Ectodermal cell (in vitro differentiated cells): ENCODE data around the gene ANKRD44.
"Not testable (repeated sequence)": the region's sequence is repeated elsewhere in the genome, so short reads cannot be mapped to it uniquely, and the experiment has no call there.

Source experiments
- H3K27ac ChIP-seq: 2 replicates; pipeline ENCODE4 v1.7.0; 2013; ENCODE audit warnings: mild to moderate bottlenecking, low read depth, low read length; ENCODE audit not compliant: insufficient read depth, poor library complexity, severe bottlenecking
- H3K27me3 ChIP-seq: 2 replicates; pipeline ENCODE4 v1.7.0; 2013; ENCODE audit warnings: mild to moderate bottlenecking, low read length; ENCODE audit not compliant: insufficient read depth, control insufficient read depth, poor library complexity, severe bottlenecking
- H3K36me3 ChIP-seq: one replicate; pipeline ENCODE4 v1.7.0; 2013; ENCODE audit warnings: low read length; ENCODE audit not compliant: control insufficient read depth, insufficient read depth
- H3K4me1 ChIP-seq: one replicate; pipeline ENCODE4 v1.7.0; 2013; ENCODE audit warnings: low read length; ENCODE audit not compliant: control insufficient read depth, insufficient read depth
- H3K4me3 ChIP-seq: 2 replicates; pipeline ENCODE4 v1.7.0; 2013; ENCODE audit warnings: low read depth, low read length, control low read depth; ENCODE audit not compliant: insufficient read depth
- H3K9me3 ChIP-seq: 2 replicates; pipeline ENCODE4 v1.7.0; 2013; ENCODE audit warnings: mild to moderate bottlenecking, low read length, moderate library complexity; ENCODE audit not compliant: control insufficient read depth
- WGBS, 2 experiments: methylation state at CpG; one replicate each; pipeline ENCODE4 v1.1.7; 2013; ENCODE audit warnings: missing lambda C conversion rate in 2 of 2; 5-methylcytosine and 5-hydroxymethylcytosine counted together

ANKRD44 gene

DNA sequence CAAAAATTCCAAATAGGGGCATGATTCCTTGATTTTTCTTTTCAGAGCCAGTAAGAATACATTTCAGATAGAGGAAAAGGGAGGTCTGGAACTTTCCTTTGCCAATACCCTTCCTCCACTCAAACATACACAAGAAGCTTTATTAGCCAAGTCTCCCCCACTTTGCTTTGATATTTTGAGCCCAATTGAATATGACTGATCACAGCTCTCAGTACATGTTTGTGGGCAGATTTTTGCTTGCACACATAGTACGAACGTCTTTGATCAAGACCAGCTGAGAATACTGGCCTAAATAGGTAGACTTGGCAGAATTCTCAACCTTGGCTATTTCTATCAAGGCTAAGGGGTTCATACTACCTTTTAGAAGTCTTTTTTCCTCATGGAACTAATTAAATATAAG is 235.3 kb downstream of the ANKRD44 start:
- Histone ChIP-seq H3K9me3 (no peaks in the 10 kb centered on the region), H3K36me3 (no peaks in the 10 kb centered on the region), H3K27me3 (no peaks in the 10 kb centered on the region), H3K27ac (no peak overlapping the region), H3K4me1 (peaks cover 12% of the 10 kb centered on the region), H3K4me3 (no peak overlapping the region)
- WGBS, 2 experiments: 99 to 100% methylated on average over 2 of the region's 2 CpGs

DNA sequence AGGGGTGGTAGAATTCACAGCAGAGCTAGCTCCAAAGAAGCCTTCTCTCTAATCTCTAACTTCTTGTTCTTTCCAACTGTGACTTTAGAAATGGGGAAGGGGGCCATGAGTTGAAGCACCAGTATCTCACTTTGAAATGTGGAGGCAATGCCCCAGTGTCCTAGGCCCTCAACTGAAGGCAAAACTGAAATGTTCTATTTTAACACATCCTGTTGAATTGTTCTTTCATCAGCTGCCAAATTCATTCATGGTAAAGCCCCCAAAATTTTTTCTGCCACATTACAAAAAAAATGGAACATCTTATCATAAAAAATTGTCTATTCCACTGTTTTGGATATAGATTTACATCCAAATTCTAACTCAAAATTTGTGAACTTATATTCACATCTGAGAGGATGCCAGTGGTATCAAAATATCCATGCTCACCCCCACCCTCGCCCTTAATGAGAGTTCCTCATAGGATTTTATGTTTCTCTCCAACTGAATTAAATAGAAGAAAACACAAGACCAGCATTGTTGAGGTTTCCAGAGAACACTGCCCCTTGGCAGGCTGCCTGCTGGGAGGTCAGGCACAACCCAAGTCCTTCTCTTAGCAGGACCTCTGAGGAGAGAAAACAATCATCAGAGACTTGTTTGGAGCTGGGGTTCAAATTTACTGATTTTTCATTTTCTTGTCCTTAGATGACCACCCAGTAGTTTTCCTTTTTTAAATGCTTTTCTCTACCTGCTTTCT is 236.7 kb downstream of the ANKRD44 start:
- H3K4me1 ChIP-seq: peaks cover 10% of the 10 kb centered on the region
- H3K4me3 ChIP-seq: no peak overlapping the region
- WGBS, 2 experiments: 80% methylated on average over 1 of the region's 1 CpG
- no peaks in the 10 kb centered on the region for H3K9me3 ChIP-seq
- H3K27ac ChIP-seq: no peak overlapping the region
- no peaks in the 10 kb centered on the region for H3K36me3 ChIP-seq
- H3K27me3 ChIP-seq: no peaks in the 10 kb centered on the region

DNA sequence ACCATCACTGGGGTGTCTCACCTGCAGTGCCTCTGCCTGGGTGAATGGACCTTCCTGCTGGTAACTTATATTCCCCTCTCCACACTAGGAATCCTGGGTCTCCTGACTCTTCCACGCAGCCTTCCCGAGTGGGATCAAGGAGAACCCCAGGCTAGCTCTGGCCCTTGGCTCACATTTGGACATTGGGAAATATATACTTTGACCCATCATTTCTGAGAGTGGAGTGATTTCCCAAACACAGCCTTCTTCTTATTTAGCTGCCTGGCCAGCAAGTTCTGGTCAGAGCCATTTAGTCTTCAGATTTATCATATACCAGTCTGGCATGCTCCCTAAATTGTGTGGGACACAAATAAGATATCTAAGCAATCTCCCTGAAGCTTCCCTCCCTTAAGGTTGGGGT is 237.3 kb downstream of the ANKRD44 start:
- Histone ChIP-seq H3K27me3 (no peaks in the 10 kb centered on the region), H3K27ac (no peak overlapping the region), H3K4me1 (peaks cover 10% of the 10 kb centered on the region), H3K36me3 (no peaks in the 10 kb centered on the region), H3K9me3 (no peaks in the 10 kb centered on the region), H3K4me3 (no peak overlapping the region)
- 95 to 100% methylated on average over 2 of the region's 2 CpGs for WGBS, 2 experiments

DNA sequence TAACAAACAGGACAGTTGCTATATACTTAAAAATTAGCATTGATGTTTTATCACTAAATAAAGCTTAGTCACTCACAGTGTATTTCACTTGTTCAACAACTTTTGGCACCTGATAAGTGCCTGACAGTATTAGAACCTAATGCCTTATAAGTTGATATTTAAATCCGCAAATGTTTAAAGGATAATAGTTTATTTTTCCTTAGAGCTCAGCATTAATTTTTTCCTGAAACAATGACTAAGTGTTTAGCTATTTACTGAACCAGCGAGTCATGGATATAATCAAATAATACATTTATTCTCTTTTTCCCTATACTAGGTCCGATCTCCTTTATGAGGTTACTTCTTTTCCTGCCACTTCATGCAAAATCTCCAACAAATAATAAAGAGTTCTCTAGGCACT is 238.0 kb downstream of the ANKRD44 start:
- H3K27ac ChIP-seq: no peak overlapping the region
- no peaks in the 10 kb centered on the region for H3K9me3 ChIP-seq
- no peaks in the 10 kb centered on the region for H3K36me3 ChIP-seq
- H3K4me3 ChIP-seq: no peak overlapping the region
- peaks cover 10% of the 10 kb centered on the region for H3K4me1 ChIP-seq
- no peaks in the 10 kb centered on the region for H3K27me3 ChIP-seq
- WGBS, 2 experiments: 96% methylated on average over 2 of the region's 3 CpGs

DNA sequence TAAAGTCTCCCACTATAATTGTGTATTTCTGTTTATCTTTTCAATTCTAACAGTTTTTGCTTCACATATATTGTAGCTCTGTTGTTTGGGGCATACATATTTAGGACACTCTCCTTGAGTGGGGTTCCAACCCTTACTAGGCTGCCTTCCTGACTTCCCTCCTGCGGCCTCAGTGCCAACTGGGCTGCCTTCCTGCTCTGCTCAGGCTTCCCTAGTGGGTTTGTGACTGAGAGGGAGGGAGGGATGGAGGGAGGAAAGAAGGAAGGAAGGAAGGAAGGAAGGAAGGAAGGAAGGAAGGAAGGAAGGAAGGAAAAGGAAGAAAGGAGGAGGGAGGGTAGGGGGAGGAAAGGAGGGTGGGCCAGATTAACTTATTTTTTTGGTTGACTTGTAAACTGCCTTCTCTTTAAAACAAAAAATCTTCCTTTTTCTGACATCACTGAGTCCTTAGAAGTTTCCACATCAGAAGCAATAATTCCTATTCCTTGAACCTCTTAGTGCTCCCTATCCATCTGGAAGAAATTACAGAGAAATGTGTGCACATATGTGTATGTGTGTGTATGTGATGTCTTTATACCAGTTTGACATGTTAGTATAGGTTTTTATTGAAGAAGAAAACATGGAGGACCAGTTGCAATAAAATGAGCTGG is 238.7 kb downstream of the ANKRD44 start:
- H3K27me3 ChIP-seq: no peaks in the 10 kb centered on the region
- WGBS, 2 experiments: 75 to 100% methylated on average over 1 of the region's 1 CpG
- H3K4me1 ChIP-seq: peaks cover 10% of the 10 kb centered on the region
- H3K4me3 ChIP-seq: no peak overlapping the region
- H3K9me3 ChIP-seq: no peaks in the 10 kb centered on the region
- H3K27ac ChIP-seq: no peak overlapping the region
- no peaks in the 10 kb centered on the region for H3K36me3 ChIP-seq

DNA sequence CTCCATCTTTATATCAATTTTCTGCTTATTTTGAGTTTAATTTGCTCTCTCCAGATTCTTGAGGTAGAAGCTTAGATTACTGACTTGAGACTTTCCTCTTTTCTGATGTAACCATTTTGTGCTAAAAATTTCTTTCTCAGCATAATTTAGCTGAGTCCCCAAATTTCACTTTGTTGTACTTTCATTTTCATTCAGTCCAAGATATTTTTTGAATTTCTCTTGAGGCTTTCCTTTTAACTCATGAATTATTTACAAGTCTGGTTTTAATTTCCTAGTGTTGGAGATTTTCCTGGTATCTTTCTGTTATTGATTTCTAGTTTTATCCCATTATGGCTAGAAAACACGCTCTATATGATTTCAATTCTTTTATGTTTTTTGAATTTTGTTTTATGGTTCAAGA is 239.4 kb downstream of the ANKRD44 start:
- H3K27ac ChIP-seq: no peak overlapping the region
- WGBS, 2 experiments: 91 to 100% methylated on average over 1 of the region's 1 CpG
- no peaks in the 10 kb centered on the region for H3K27me3 ChIP-seq
- H3K4me1 ChIP-seq: peaks cover 10% of the 10 kb centered on the region
- no peak overlapping the region for H3K4me3 ChIP-seq
- no peaks in the 10 kb centered on the region for H3K9me3 ChIP-seq
- no peaks in the 10 kb centered on the region for H3K36me3 ChIP-seq

DNA sequence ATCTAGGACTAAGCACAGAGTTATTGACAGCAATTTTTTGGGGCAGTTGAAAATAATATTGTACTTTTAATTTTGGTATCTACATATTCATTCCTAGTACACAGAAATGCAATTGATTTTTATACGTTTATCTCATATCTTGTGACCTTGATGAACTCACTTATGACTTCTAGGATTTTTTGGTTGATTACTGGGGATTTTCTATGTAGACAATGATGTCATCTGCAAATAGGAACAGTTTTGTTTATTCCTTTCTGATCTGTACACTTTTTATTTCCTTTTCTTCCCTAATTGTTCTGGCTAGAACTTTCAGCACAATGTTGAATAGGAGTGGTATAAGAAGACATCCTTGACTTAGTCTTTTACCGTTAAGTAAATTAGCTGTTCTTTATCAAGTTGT is 240.6 kb downstream of the ANKRD44 start:
- Histone ChIP-seq H3K36me3 (no peaks in the 10 kb centered on the region), H3K4me1 (peaks cover 10% of the 10 kb centered on the region), H3K9me3 (no peaks in the 10 kb centered on the region), H3K4me3 (no peak overlapping the region), H3K27ac (no peak overlapping the region), H3K27me3 (no peaks in the 10 kb centered on the region)
- WGBS, 2 experiments: 90 to 94% methylated on average over 2 of the region's 2 CpGs

DNA sequence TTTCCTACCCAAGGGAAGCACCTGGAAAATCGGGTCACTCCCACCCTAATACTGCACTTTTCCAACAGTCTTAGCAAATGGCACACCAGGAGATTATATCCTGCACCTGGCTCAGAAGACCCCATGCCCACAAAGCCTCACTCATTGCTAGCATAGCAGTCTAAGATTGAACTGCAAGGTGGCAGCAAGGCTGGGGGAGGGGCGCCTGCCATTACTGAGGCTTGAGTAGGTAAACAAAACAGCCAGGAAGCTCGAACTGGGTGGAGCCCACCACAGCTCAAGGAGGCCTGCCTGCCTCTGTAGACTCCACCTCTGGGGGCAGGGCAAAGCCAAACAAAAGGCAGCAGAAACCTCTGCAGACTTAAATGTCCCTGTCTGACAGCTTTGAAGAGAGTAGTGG is 248.0 kb downstream of the ANKRD44 start:
- H3K36me3 ChIP-seq, H3K9me3 ChIP-seq, H3K27ac ChIP-seq, H3K4me1 ChIP-seq, H3K4me3 ChIP-seq, H3K27me3 ChIP-seq: not testable (repeated sequence)
- 85 to 88% methylated on average over 3 of the region's 3 CpGs for WGBS, 2 experiments

DNA sequence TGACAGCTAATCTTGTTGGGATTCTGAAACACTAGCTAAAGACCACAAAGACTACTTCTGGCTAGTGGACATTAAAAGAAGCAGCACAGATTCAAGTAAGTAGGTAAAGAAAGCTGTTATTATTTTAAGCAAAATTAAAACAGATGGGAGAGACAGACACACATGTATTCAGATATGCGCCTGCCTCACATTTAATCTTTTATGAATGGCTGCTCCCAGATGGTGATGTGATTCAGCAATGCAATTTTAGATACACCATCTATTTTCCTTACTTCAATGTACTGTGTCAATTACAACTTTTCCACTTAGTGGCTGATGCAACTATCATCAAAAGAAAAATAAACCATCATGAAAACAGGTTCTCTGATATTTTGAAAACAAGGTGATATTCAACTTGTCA is 251.1 kb downstream of the ANKRD44 start:
- Histone ChIP-seq H3K27ac (no peak overlapping the region), H3K27me3 (no peaks in the 10 kb centered on the region), H3K4me1 (no peaks in the 10 kb centered on the region), H3K36me3 (no peaks in the 10 kb centered on the region), H3K9me3 (no peaks in the 10 kb centered on the region), H3K4me3 (no peak overlapping the region)
- WGBS, 2 experiments: 89 to 93% methylated on average over 1 of the region's 1 CpG

DNA sequence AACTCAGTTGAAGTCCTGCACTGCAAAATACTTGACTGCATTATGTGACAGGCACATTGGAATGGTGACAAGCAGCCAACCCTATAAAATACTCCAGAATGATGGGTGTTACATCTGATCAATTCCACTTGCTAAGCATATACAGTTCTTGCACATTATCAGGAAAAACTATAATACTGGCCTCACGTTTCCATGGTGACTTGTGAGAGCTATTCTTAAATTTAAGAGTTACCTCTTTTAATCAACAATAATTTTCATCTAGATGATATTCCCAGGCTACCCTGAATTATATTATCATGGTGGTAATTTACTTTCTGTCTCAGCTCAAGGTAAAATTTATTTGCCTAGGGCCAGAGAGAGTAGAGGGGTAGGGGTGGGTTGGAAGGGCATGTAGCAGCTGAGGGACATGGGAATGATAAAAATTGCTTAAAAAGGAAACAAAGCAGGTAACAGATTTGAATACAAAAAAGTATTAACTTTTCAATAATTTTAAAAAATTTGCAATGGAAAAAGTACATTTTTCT is 251.7 kb downstream of the ANKRD44 start:
- no peak overlapping the region for H3K4me3 ChIP-seq
- 93 to 100% methylated on average over 1 of the region's 1 CpG for WGBS, 2 experiments
- H3K9me3 ChIP-seq: no peaks in the 10 kb centered on the region
- no peaks in the 10 kb centered on the region for H3K4me1 ChIP-seq
- no peaks in the 10 kb centered on the region for H3K36me3 ChIP-seq
- no peaks in the 10 kb centered on the region for H3K27me3 ChIP-seq
- H3K27ac ChIP-seq: no peak overlapping the region
